ENCODE results near the gene HBEGF.

HBEGF gene

GRCh38 chr5:140322751-140323731 lies 23.4 kb downstream of the HBEGF start:
- Histone ChIP-seq H3K4me3 (ENCODE audit: low read depth, low read length) (peak overlapping the region; percentile 36; the same call in 1 of the 2 replicates), H3K4me1 (ENCODE audit: control insufficient read depth, insufficient read depth, low read length, unreplicated experiment) (peaks cover 54% of the 10 kb centered on the region), H2AFZ (ENCODE audit: low read length, unreplicated experiment) (peak overlapping the region; percentile 12), H3K79me2 (ENCODE audit: control insufficient read depth, insufficient read depth, low read length, unreplicated experiment) (no peaks in the 10 kb centered on the region), H3K27me3 (ENCODE audit: insufficient read depth, low read length) (no peaks in the 10 kb centered on the region), H3K27ac (ENCODE audit: low read depth, low read length) (peak overlapping the region; percentile 93), H3K36me3 (ENCODE audit: insufficient read depth, low read length) (no peaks in the 10 kb centered on the region)

GRCh38 chr5:140321796-140322195 lies 24.6 kb downstream of the HBEGF start:
- Histone ChIP-seq H3K79me2 (ENCODE audit: control insufficient read depth, insufficient read depth, low read length, unreplicated experiment) (no peaks in the 10 kb centered on the region), H3K27ac (ENCODE audit: low read depth, low read length) (peak overlapping the region; percentile 93), H3K4me1 (ENCODE audit: control insufficient read depth, insufficient read depth, low read length, unreplicated experiment) (peaks cover 48% of the 10 kb centered on the region), H3K27me3 (ENCODE audit: insufficient read depth, low read length) (no peaks in the 10 kb centered on the region), H2AFZ (ENCODE audit: low read length, unreplicated experiment) (no peak overlapping the region), H3K36me3 (ENCODE audit: insufficient read depth, low read length) (no peaks in the 10 kb centered on the region), H3K4me3 (ENCODE audit: low read depth, low read length) (no peak overlapping the region)

GRCh38 chr5:140319833-140320232 lies 26.6 kb downstream of the HBEGF start:
- H3K4me3 ChIP-seq (ENCODE audit: low read depth, low read length) = no peak overlapping the region
- no peak overlapping the region for H3K27ac ChIP-seq (ENCODE audit: low read depth, low read length)
- H3K27me3 ChIP-seq (ENCODE audit: insufficient read depth, low read length) = no peaks in the 10 kb centered on the region
- H3K4me1 ChIP-seq (ENCODE audit: control insufficient read depth, insufficient read depth, low read length, unreplicated experiment) = peaks cover 41% of the 10 kb centered on the region
- no peaks in the 10 kb centered on the region for H3K36me3 ChIP-seq (ENCODE audit: insufficient read depth, low read length)
- H3K79me2 ChIP-seq (ENCODE audit: control insufficient read depth, insufficient read depth, low read length, unreplicated experiment) = no peaks in the 10 kb centered on the region
- no peak overlapping the region for H2AFZ ChIP-seq (ENCODE audit: low read length, unreplicated experiment)

GRCh38 chr5:140318792-140319191 lies 27.6 kb downstream of the HBEGF start:
- no peak overlapping the region for H2AFZ ChIP-seq (ENCODE audit: low read length, unreplicated experiment)
- no peak overlapping the region for H3K4me3 ChIP-seq (ENCODE audit: low read depth, low read length)
- H3K4me1 ChIP-seq (ENCODE audit: control insufficient read depth, insufficient read depth, low read length, unreplicated experiment) = peaks cover 34% of the 10 kb centered on the region
- H3K36me3 ChIP-seq (ENCODE audit: insufficient read depth, low read length) = no peaks in the 10 kb centered on the region
- no peaks in the 10 kb centered on the region for H3K27me3 ChIP-seq (ENCODE audit: insufficient read depth, low read length)
- no peaks in the 10 kb centered on the region for H3K79me2 ChIP-seq (ENCODE audit: control insufficient read depth, insufficient read depth, low read length, unreplicated experiment)
- H3K27ac ChIP-seq (ENCODE audit: low read depth, low read length) = no peak overlapping the region

GRCh38 chr5:140317859-140318258 lies 28.5 kb downstream of the HBEGF start:
- H2AFZ ChIP-seq (ENCODE audit: low read length, unreplicated experiment) = peak overlapping the region; percentile 39
- no peak overlapping the region for H3K4me3 ChIP-seq (ENCODE audit: low read depth, low read length)
- H3K27ac ChIP-seq (ENCODE audit: low read depth, low read length) = peak overlapping the region; percentile 53
- no peaks in the 10 kb centered on the region for H3K79me2 ChIP-seq (ENCODE audit: control insufficient read depth, insufficient read depth, low read length, unreplicated experiment)
- peaks cover 34% of the 10 kb centered on the region for H3K4me1 ChIP-seq (ENCODE audit: control insufficient read depth, insufficient read depth, low read length, unreplicated experiment)
- no peaks in the 10 kb centered on the region for H3K36me3 ChIP-seq (ENCODE audit: insufficient read depth, low read length)
- H3K27me3 ChIP-seq (ENCODE audit: insufficient read depth, low read length) = no peaks in the 10 kb centered on the region

GRCh38 chr5:140312791-140313189 lies 33.6 kb downstream of the HBEGF start:
- peak overlapping the region; percentile 97 for H3K27ac ChIP-seq (ENCODE audit: low read depth, low read length)
- no peaks in the 10 kb centered on the region for H3K27me3 ChIP-seq (ENCODE audit: insufficient read depth, low read length)
- no peaks in the 10 kb centered on the region for H3K36me3 ChIP-seq (ENCODE audit: insufficient read depth, low read length)
- no peak overlapping the region for H2AFZ ChIP-seq (ENCODE audit: low read length, unreplicated experiment)
- no peak overlapping the region for H3K4me3 ChIP-seq (ENCODE audit: low read depth, low read length)
- H3K4me1 ChIP-seq (ENCODE audit: control insufficient read depth, insufficient read depth, low read length, unreplicated experiment) = peaks cover 49% of the 10 kb centered on the region
- no peaks in the 10 kb centered on the region for H3K79me2 ChIP-seq (ENCODE audit: control insufficient read depth, insufficient read depth, low read length, unreplicated experiment)

GRCh38 chr5:140312067-140312790 lies 34.2 kb downstream of the HBEGF start:
- no peaks in the 10 kb centered on the region for H3K36me3 ChIP-seq (ENCODE audit: insufficient read depth, low read length)
- H2AFZ ChIP-seq (ENCODE audit: low read length, unreplicated experiment) = no peak overlapping the region
- peak overlapping the region; percentile 97 for H3K27ac ChIP-seq (ENCODE audit: low read depth, low read length)
- no peaks in the 10 kb centered on the region for H3K27me3 ChIP-seq (ENCODE audit: insufficient read depth, low read length)
- no peaks in the 10 kb centered on the region for H3K79me2 ChIP-seq (ENCODE audit: control insufficient read depth, insufficient read depth, low read length, unreplicated experiment)
- H3K4me3 ChIP-seq (ENCODE audit: low read depth, low read length) = no peak overlapping the region
- peaks cover 44% of the 10 kb centered on the region for H3K4me1 ChIP-seq (ENCODE audit: control insufficient read depth, insufficient read depth, low read length, unreplicated experiment)

GRCh38 chr5:140311011-140311467 lies 35.4 kb downstream of the HBEGF start:
- Histone ChIP-seq H3K4me3 (ENCODE audit: low read depth, low read length) (no peak overlapping the region), H3K79me2 (ENCODE audit: control insufficient read depth, insufficient read depth, low read length, unreplicated experiment) (no peaks in the 10 kb centered on the region), H3K36me3 (ENCODE audit: insufficient read depth, low read length) (no peaks in the 10 kb centered on the region), H3K27me3 (ENCODE audit: insufficient read depth, low read length) (no peaks in the 10 kb centered on the region), H3K27ac (ENCODE audit: low read depth, low read length) (peak overlapping the region; percentile 97), H2AFZ (ENCODE audit: low read length, unreplicated experiment) (no peak overlapping the region), H3K4me1 (ENCODE audit: control insufficient read depth, insufficient read depth, low read length, unreplicated experiment) (peaks cover 44% of the 10 kb centered on the region)

- H3K79me2 ChIP-seq (ENCODE audit: control insufficient read depth, insufficient read depth, low read length, unreplicated experiment) = no peaks in the 10 kb centered on the region
- H2AFZ ChIP-seq (ENCODE audit: low read length, unreplicated experiment) = no peak overlapping the region
- peaks cover 44% of the 10 kb centered on the region for H3K4me1 ChIP-seq (ENCODE audit: control insufficient read depth, insufficient read depth, low read length, unreplicated experiment)
- no peaks in the 10 kb centered on the region for H3K27me3 ChIP-seq (ENCODE audit: insufficient read depth, low read length)
- no peaks in the 10 kb centered on the region for H3K36me3 ChIP-seq (ENCODE audit: insufficient read depth, low read length)
- H3K27ac ChIP-seq (ENCODE audit: low read depth, low read length) = peak overlapping the region; percentile 97
- no peak overlapping the region for H3K4me3 ChIP-seq (ENCODE audit: low read depth, low read length)
Measured at GRCh38 chr5:140310434-140310833, 36.0 kb downstream of the HBEGF start.

GRCh38 chr5:140309706-140310249 lies 36.6 kb downstream of the HBEGF start:
- Histone ChIP-seq H3K27ac (ENCODE audit: low read depth, low read length) (peak overlapping the region; percentile 97), H3K36me3 (ENCODE audit: insufficient read depth, low read length) (no peaks in the 10 kb centered on the region), H3K4me1 (ENCODE audit: control insufficient read depth, insufficient read depth, low read length, unreplicated experiment) (peaks cover 44% of the 10 kb centered on the region), H3K79me2 (ENCODE audit: control insufficient read depth, insufficient read depth, low read length, unreplicated experiment) (no peaks in the 10 kb centered on the region), H3K4me3 (ENCODE audit: low read depth, low read length) (no peak overlapping the region), H2AFZ (ENCODE audit: low read length, unreplicated experiment) (no peak overlapping the region), H3K27me3 (ENCODE audit: insufficient read depth, low read length) (no peaks in the 10 kb centered on the region)
